NT2/D1 (cell line): ENCODE data around the gene PPDPF.

Experiments
- SUZ12 ChIP-seq: IDR thresholded peaks from 2 replicates; pipeline ENCODE4 v1.6.1; 2011; ENCODE audit not compliant: insufficient read length, insufficient read depth; ENCODE audit errors: extremely low read depth
- YY1 ChIP-seq: IDR thresholded peaks from 2 replicates; pipeline ENCODE4 v1.6.1; 2011; ENCODE audit not compliant: insufficient read length, insufficient read depth
- ZNF274 ChIP-seq: IDR thresholded peaks from 2 replicates; pipeline ENCODE4 v1.6.1; 2011; ENCODE audit warnings: mild to moderate bottlenecking, low read depth, low read length

DNA sequence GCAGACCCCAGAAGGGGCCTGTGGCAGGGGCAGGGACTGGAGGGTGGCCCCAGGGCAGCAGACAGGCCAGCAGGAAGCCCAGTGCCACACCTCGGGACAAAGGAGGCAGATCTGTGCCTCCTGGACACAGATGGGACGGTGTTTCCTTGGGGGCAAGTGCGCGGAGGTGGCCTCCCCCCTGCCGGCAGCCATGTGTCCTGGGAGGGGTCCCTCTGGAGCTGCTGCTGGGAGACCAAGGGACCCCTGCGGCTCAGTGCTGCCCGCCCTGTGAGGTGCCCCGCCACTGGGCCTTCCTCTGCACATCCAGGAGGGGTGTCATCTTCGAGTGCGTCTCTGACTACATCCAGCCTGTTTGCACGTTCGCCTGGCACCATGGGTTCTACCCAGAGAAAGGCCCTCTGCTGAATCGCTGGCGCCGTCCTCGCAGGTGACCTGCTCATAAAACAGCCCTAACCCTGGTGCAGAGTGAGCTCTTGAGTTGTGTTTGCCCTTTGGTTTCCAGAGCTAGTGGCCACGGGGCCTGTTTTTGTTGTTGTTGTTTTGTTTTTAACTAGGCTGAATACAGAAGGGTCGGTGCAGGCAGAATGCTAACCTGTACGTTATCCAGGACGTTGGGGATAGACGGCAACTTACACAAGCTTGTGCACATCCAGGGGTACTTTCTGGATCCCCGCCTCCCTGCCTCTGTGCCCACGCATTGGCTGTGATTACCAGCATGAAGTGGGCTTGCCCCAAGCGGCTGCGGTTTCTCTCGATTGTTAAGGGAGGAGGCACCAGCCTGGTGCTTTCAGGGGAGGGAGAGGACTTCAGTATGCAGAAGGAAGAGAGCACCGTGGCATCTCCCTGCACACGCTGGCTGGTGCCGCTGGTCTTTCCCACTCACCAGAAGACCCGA, 46.8 kb upstream of the PPDPF start:
- no peak for TF ChIP-seq ZNF274
- TF ChIP-seq YY1 = no peak
- TF ChIP-seq SUZ12 = no peak
